Stomach (tissue), 9 donors: ENCODE data around the gene UGT1A10. TPM values are rescaled to one million over a fixed set of nuclear protein-coding genes. Genes with fewer than 3 reads are reported as not detected.

Source experiments
- DNase-seq, 2 donors: peaks; one replicate each; pipeline versions ENCODE4 v3.0.0 to v3.0.0-alpha.2; 2013 to 2019
- H3K27ac ChIP-seq, 5 donors: fragments of 200-600 bp in 4 of 5; sonication (generic) in 4 of 5; one replicate each; pipeline ENCODE4 v1.5.1; 2013 to 2019; ENCODE audit warnings: mild to moderate bottlenecking in 1 of 5, moderate library complexity in 1 of 5
- H3K27me3 ChIP-seq, 3 donors: fragments of 200-600 bp; sonication (generic); one replicate each; pipeline ENCODE4 v1.5.1; 2017 to 2019; ENCODE audit warnings: mixed run types in 1 of 3
- H3K36me3 ChIP-seq, 4 donors: fragments of 200-600 bp; sonication (generic); 1 replicate in 3 of 4; 2 replicates in 1 of 4; pipeline ENCODE4 v1.5.1; 2016 to 2019
- H3K4me1 ChIP-seq, 4 donors: fragments of 200-600 bp; sonication (generic); one replicate each; pipeline ENCODE4 v1.5.1; 2016 to 2019
- H3K4me3 ChIP-seq, 4 donors: fragments of 200-600 bp; sonication (generic) in 3 of 4; one replicate each; pipeline ENCODE4 v1.5.1; 2016 to 2019; ENCODE audit warnings: mild to moderate bottlenecking in 1 of 4
- H3K9me3 ChIP-seq, 4 donors: fragments of 200-600 bp; sonication (generic); one replicate each; pipeline ENCODE4 v1.5.1; 2016 to 2019
- CTCF ChIP-seq, 7 experiments: fragments of 450-650 bp in 4 of 7; fragments of 200-600 bp in 3 of 7; sonication (generic) in 3 of 7; IDR thresholded peaks; one replicate each; pipeline ENCODE4 v1.5.1; 2016 to 2019; ENCODE audit warnings: antibody characterized with exemption in 7 of 7, control low read depth in 2 of 7, mild to moderate bottlenecking in 1 of 7
- EP300 ChIP-seq: sonication (generic); formaldehyde crosslinking; IDR thresholded peaks from one replicate; pipeline ENCODE4 v1.6.1; 2017; ENCODE audit warnings: antibody characterized with exemption
- POLR2A ChIP-seq, 4 donors: fragments of 450-650 bp; IDR thresholded peaks; one replicate each; pipeline ENCODE4 v1.6.1; 2016; ENCODE audit warnings: antibody characterized with exemption in 4 of 4, control low read depth in 2 of 4, mild to moderate bottlenecking in 1 of 4, moderate library complexity in 1 of 4
- POLR2AphosphoS5 ChIP-seq, 3 donors: sonication (generic); formaldehyde crosslinking; IDR thresholded peaks; one replicate each; pipeline ENCODE4 v1.6.1; 2016; ENCODE audit warnings: antibody characterized with exemption in 3 of 3
- WGBS, 5 donors: extraction: QIAGEN DNeasy Blood & Tissue Kit in 3 of 5; methylation state at CpG; one replicate each; pipeline versions ENCODE4 v1.1.5 to v1.1.7; 2013 to 2018; 5-methylcytosine and 5-hydroxymethylcytosine counted together
- intact Hi-C: fragments of 100-400 bp; cut with DNase I; formaldehyde crosslinking; loops from one replicate; pipeline ENCODE4 v1.15.1; 2023; ENCODE audit warnings: low total_unique reads
- polyA plus RNA-seq, 3 donors: library from polyadenylated mRNA; stranded (reverse); fragments of 200-250 nt; gene quantifications; one replicate each; pipeline ENCODE4 v1.2.3, GENCODE V29; 2013
- total RNA-seq, 5 donors: library from RNA; depleted of rRNA; stranded (reverse); fragments of >200 nt; gene quantifications; one replicate each; pipeline versions ENCODE4 v1.1.0 to v1.2.3, GENCODE V29; 2014 to 2016
- donor health status: healthy with polysubstance abuse.
- donor health status: Bipolar disorder and iron deficiency.
- donor health status: healthy.

Gene UGT1A10
- total and polyA plus RNA-seq, 8 donors = 0.45 to 32.7 (median 2.2) TPM; not detected in 1

- WGBS, 5 donors = 75 to 84% (median 79%) methylated on average over 7 of the region's 7 CpGs
- peak in 1 of 2 donors; percentile 9 for DNase-seq
- H3K4me1 ChIP-seq = no peaks in the 10 kb centered on the region
- H3K27me3 ChIP-seq = peaks cover 0 to 13% (median 0%) of the 10 kb centered on the region in 3 donors
- TF ChIP-seq POLR2AphosphoS5 (IDR thresholded peaks at IDR 0.05) (no peak), EP300 (no peak), POLR2A (IDR thresholded peaks at IDR 0.05) (no peak), CTCF (IDR thresholded peaks at IDR 0.05) (no peak)
- H3K9me3 ChIP-seq = no peaks in the 10 kb centered on the region
- H3K36me3 ChIP-seq = no peaks in the 10 kb centered on the region
- H3K27ac ChIP-seq = no peak overlapping the region
- intact Hi-C loops = no loop called here
- H3K4me3 ChIP-seq = no peak overlapping the region
These were observed 164.0 kb downstream of the UGT1A10 start for GRCh38 chr2:233800208-233800607.

GRCh38 chr2:233801357-233802131 lies 165.3 kb downstream of the UGT1A10 start:
- DNase-seq = peak in 1 of 2 donors; percentile 14
- H3K9me3 ChIP-seq = no peaks in the 10 kb centered on the region
- no peaks in the 10 kb centered on the region for H3K36me3 ChIP-seq
- no peaks in the 10 kb centered on the region for H3K4me1 ChIP-seq
- no peak overlapping the region for H3K27ac ChIP-seq
- H3K4me3 ChIP-seq = no peak overlapping the region
- H3K27me3 ChIP-seq = peaks cover 0 to 13% (median 0%) of the 10 kb centered on the region in 3 donors
- WGBS, 5 donors = 75 to 80% (median 78%) methylated on average over 8 to 9 of the region's 9 CpGs
- TF ChIP-seq EP300 = no peak
- TF ChIP-seq POLR2A (IDR thresholded peaks at IDR 0.05) = no peak
- TF ChIP-seq POLR2AphosphoS5 (IDR thresholded peaks at IDR 0.05) = no peak
- TF ChIP-seq CTCF (IDR thresholded peaks at IDR 0.05) = no peak
- intact Hi-C loops = no loop called here

GRCh38 chr2:233802132-233802815 lies 166.0 kb downstream of the UGT1A10 start:
- H3K36me3 ChIP-seq = no peaks in the 10 kb centered on the region
- peak in 1 of 2 donors; percentile 20 for DNase-seq
- H3K27ac ChIP-seq = no peak overlapping the region
- no peaks in the 10 kb centered on the region for H3K4me1 ChIP-seq
- H3K27me3 ChIP-seq = peaks cover 0 to 15% (median 0%) of the 10 kb centered on the region in 3 donors
- H3K9me3 ChIP-seq = no peaks in the 10 kb centered on the region
- TF ChIP-seq POLR2A (IDR thresholded peaks at IDR 0.05) = no peak
- TF ChIP-seq POLR2AphosphoS5 (IDR thresholded peaks at IDR 0.05) = no peak
- TF ChIP-seq CTCF (IDR thresholded peaks at IDR 0.05) = no peak
- no peak for TF ChIP-seq EP300
- no peak overlapping the region for H3K4me3 ChIP-seq
- intact Hi-C loops = no loop called here
- 52 to 79% (median 60%) methylated on average over 2 to 3 of the region's 3 CpGs for WGBS, 5 donors

GRCh38 chr2:233803292-233803911 lies 167.2 kb downstream of the UGT1A10 start:
- peak in 1 of 2 donors; percentile 10 for DNase-seq
- Histone ChIP-seq H3K4me1 (no peaks in the 10 kb centered on the region), H3K9me3 (no peaks in the 10 kb centered on the region), H3K27ac (no peak overlapping the region), H3K27me3 (peaks cover 0 to 19% (median 0%) of the 10 kb centered on the region in 3 donors), H3K4me3 (no peak overlapping the region), H3K36me3 (no peaks in the 10 kb centered on the region)
- intact Hi-C loops = no loop called here
- no peak for TF ChIP-seq POLR2AphosphoS5 (IDR thresholded peaks at IDR 0.05)
- no peak for TF ChIP-seq CTCF (IDR thresholded peaks at IDR 0.05)
- no peak for TF ChIP-seq EP300
- TF ChIP-seq POLR2A (IDR thresholded peaks at IDR 0.05) = no peak
- 63 to 79% (median 69%) methylated on average over 2 of the region's 2 CpGs for WGBS, 5 donors
